Stimulated activated CD4-positive, alpha-beta T cell treated with anti-CD3 and anti-CD28 coated beads, Interleukin-1b, Interleukin-23, amount 100 ng/mL, for 4 hours (primary cell): ENCODE results near the gene MKKS.
"Not testable (repeated sequence)": the region's sequence is repeated elsewhere in the genome, so short reads cannot be mapped to it uniquely, and the experiment has no call there.

Experiments used
- DNase-seq, 2 donors: peaks; one replicate each; pipeline ENCODE4 v3.0.0-alpha.2; 2020; ENCODE audit warnings: low read depth in 2 of 2

The MKKS gene

DNA sequence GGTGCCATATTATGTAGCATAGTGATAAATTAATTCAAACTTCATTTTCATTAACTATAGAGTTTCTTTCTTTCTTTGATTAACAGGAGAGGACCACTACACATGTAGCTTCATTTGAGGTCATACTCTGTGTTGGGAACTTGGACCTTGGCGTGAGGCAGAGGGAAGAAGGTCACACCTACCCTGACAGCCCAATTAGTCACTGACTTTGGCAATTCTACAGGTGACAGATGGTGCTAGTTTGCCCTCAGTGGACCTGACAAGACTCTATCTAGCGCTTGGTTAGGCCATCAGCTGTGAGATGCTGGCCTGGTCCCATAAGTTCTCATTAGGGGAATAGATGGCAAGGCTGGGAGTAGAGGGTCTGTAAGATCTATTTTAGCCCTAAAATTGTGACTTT, 15.2 kb upstream of the MKKS start:
- DNase-seq, result no peak

DNA sequence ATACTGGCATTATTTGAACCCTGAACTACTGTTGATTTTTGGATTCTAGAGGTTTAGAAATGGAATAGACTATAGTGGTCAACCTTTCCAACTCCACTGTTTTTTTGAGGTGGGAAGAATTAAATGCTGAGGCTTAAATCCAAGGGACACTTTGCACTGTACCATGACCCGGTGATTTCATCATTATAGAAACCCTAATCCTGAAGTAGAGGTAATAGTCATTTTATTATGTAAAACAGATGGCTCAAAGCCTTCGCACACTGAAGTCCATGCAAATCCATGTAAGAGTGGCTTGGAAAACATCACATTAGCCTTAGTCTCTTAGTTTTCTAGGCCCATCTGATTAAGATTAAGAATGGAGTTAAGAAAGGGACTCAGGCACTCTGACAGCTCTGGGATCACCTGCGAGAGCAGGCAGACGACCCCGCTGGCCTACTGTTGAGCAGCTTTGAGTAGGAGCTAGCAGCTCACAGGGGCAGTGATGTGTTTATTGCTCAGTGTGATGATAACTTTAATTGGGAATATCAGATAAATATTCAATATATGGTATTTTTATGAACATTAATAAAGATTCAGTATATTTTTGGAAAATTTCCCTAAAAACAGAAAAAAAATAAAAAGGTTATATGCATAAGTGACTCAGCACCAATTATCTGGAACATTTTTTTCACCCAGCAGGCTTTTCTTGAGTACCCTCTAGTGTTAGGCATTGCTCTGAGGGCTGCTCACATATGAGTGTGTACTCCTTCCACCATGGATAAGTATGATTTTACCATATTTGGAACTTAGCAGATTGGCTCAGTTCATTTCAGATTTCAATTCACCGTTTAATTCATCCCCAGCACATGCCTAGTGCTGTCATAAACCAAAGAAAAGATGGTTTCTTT, 14.5 kb upstream of the MKKS start:
- no peak for DNase-seq

DNA sequence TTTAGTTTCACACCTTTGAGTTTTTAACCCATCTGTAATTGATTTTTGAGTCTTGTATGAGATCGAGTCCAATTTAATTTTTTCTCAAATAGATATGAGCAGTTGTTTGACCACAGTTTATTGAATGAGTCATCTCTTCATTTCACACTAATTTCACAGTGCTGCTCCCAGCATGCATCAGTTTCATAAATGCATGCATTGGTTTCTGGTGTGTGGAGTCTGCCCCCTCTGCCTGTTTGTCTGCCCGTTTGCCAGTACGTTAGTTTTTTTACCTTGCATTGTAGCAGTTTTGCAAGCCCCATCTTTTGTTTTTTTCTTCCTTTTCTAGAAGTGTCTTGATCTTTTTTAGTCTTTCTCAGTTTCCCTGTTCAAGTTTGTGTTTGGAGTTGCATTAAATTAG, 13.0 kb upstream of the MKKS start:
- peak; percentile 11 to 37 for DNase-seq

DNA sequence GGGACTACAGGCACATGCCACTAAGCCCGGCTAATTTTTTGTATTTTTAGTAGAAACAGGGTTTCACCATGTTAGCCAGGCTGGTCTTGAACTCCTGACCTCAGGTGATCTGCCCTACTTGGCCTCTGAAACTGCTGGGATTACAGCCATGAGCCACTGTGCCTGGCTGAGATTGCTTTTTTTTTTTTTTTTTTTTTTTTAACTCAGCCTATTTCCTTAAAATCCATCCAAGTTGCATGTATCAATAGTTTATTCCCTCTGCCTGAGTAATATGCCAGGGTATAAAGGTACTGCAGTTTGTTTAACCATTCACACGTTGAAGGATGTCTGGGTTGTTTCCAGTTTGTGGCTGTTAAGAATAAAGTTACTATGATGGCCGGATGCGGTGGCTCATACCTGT, 11.7 kb upstream of the MKKS start:
- DNase-seq, result no peak

DNA sequence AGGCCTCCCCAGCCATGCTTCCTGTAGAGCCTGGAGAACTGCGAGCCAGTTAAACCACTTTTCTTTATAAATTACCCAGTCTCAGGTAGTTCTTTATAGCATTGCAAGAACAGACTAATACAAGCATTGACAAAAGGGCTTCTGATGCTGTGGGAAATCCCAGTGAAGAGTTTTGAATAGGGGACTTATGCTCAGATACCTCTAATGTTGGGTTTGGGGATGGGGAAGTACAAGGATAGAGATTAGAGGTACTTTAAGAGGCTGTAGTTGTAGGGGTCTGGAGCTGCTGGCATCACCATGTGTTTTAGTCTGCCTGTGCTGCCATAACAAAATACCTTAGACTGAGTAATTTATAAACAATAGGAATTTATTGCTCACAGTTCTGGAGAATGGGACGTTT, 9.9 kb upstream of the MKKS start:
- no peak for DNase-seq

DNA sequence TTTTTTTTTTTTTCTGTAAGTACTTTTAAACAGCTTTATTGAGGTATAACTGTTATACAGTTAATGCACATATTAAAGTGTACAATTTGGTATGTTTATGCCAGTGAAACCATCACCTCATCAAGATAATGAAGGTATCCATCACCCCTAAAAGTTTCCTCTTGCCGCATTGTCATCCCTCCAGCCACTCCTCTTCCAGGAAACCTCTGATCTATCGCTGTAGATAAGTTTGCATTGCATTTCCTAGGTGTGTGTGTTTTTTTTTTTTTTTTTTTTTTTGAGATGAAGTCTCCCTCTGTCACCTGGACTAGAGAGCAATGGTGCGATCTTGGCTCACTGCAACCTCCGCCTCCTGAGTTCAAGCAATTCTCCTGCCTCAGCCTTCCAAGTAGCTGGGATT, 4.2 kb upstream of the MKKS start:
- DNase-seq, result no peak

DNA sequence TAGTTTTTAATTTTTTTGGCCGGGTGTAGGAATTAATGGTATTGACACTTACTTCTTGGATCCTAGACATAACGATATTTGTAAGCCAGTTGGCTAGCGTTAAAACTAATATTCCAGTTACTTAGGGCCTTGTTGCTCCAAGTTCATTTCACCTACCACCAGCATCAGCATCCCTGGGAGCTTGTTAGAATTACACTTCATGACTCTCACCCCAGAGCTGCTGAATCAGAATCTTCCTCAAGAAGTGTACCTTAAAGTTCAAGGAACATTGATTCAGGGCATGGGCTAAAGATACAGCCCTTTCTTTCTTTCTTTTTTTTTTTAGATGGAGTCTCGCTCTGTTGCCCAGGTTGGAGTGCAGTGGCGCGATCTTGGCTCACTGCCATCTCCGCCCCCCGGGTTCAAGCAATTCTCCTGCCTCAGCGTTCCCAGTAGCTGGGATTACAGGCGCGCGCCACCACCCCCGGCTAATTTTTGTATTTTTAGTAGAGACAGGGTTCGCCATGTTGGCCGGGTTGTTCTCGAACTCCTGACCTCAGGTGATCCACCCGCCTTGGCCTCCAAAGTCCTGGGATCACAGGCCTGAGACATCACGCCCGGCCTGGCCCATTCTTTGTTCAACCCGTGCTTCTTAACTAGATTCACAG, 2.2 kb upstream of the MKKS start:
- no peak for DNase-seq

DNA sequence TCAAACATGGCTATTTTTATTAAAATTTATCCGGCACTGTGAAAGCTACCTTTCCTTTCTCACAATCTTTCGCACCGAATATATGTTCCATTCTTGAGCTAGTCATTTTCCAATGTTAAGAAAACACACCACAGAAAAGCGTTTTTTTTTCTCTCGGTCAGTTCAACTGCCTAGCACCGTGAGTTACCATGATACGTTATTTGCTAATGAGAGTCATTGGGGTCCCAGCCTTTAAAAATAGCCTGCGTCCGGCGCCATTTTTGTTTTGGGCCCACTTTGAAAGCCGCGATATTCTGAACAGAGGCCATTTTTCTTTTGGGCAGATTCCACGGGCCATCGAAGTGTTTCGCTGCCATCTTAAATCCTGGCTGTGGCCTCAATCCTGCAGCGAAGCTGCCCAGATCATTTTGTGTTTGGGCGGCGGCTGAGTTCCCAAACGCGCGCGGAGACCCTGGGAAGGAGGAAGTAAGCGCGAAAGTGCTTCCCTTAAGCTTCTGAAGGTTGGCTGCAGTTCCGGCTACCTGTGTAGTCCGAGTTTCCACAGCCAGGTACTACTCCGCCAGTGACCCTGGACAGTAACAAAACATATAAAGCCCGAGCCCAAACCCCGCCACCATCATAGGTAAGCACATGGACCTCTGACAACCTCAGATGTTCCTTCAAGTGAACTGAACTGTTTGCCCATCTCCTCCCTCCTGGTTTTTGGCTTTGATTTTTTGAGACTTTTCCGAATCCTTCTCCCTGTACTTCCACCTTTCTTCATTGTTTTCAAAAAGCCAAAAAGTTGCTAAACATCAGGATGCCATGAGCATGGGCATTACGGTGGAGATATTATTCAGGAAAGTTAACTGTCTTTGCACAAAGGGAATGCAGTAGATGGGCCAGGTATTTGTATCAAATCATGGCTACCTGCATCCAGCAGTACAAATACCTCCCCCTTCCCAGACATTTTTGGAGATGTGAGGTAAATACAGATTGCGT, 1.1 kb upstream of the MKKS start, which contains the start of gene SLX4IP:
Gene SLX4IP (plus strand): TSS at position 474 of the 981 bp plus-strand sequence. CDS start 22,900 bp downstream, outside the sequence.
- DNase-seq, result peak; percentile 67 to 72

DNA sequence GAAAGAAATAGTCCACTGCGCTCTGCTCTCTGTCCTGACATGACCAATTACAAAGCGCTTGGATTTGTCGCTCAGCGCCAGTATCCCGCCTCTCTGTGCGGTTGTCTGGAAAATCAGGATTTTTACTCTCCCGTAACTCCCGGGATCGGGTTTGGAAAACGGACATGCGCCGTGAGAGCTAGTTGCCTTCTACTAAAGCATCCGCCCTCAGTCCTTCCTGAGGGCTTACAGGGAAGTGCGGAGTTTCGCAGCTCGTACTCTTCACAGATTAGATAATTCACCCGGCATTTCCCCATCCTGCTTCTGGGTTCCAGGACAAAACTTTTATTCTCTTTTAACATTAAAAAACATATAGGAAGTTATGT, 427 bp upstream of the MKKS start:
- DNase-seq, result peak; percentile 36 to 60

DNA sequence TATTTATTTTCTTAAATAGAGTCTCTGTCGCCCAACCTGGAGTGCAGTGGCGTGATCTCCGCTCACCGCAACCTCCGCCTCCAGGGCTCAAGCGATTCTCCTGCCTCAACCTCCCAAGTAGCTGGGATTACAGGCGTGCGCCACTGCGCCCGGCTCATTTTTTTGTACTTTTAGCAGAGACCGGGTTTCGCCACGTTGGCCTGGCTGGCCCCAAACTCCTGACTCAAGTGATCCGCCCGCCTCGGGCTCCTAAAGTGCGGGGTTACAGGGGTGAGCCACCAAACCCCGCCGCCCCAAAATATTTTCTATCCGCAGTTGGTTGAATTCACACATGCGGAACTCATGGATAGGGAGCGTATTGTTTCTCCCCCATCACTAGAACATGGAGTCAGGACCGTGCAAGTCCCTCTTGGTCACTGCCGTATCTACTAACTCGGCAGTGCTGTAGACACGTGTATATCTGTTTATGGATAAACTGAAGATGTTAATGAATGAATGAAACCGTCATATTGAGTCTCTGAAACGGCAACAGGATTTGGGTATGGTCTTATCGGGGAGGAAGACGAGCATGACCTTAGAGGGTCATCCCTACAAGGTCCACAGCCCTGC, 904 bp downstream of the MKKS start:
- DNase-seq, result no peak

DNA sequence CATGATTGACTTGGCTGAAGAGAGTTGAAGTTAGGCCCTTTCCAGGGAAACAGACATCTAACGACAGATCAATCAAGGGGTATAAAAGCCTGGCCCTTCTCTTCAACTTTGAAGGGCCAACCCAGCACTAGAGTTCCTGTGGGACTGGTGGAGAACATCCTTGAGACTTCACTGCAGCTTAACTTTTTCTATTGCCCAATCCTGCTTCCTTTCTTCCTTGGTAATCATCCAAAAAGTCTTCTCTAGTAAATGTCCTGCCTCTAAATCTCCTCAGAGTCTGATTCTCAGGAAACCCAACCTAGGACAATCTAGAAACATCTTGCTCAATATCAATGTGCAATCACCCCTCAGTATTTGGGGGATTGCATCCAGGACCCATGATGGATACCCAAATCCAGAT, 1.9 kb downstream of the MKKS start:
- no peak for DNase-seq

DNA sequence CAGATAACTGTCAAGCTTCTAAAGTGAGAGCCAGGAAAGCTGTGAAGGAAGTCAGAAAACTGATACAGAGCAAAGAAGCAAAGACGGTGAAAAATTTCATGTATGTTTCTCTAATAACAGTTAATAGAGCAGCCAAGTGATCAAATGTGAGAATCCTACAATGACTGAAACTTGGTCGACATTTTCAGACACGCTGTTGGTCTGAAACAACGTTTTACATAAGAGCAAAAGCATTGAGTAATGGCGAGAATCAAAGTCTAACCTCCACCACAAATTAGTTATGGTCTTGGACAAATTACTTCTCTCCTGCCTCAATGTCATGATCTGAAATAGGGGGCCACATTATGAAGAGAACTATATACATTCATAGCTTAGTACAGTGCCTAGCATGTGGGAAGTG, 3.3 kb downstream of the MKKS start:
- DNase-seq, result no peak

DNA sequence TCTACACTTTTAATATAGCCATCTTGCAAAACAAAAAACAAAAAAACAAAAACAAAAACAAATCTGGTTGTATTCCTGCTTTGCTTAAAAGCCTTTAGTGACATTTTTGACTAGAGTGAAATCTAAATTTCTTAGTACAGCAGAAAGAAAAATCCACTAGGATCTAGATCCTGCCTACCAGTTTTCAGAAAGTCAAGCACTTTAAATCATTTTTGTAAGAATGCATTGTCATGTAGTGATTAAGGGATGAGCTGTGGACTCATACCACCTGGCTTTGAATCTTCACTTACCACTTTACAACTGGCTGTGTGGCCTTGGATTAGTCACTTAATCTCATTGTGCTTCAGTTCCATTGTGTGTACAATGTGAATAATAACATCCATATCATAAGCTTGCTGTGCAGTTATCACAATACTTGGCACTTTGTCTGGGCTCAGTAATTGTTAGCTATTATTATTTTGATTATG, 4.0 kb downstream of the MKKS start:
- no peak for DNase-seq

DNA sequence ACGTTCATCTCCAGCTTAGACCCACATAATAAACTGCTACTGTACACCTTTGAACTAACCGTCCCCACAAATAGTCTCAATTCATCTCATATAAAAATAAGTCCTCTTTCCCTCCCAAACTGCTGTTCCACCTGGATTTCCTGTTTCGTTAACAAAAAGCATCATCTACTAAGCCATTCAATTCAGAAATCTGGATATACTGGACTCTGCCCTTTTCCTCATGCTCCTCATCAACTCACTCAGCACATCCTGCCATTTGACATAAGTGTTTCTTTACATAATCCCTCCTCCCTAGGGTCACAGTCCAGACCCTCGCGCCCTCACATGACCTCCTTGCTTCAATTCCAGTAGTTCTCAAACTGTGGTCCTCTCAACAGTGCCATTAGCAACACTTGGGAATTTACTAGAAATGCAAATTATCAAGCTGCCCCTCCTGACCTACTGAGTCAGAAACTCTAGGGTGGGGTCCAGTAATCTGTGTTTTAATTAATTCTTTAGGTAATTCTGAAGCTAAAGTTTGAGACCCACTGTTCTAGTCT, 4.5 kb downstream of the MKKS start:
- DNase-seq, result no peak

DNA sequence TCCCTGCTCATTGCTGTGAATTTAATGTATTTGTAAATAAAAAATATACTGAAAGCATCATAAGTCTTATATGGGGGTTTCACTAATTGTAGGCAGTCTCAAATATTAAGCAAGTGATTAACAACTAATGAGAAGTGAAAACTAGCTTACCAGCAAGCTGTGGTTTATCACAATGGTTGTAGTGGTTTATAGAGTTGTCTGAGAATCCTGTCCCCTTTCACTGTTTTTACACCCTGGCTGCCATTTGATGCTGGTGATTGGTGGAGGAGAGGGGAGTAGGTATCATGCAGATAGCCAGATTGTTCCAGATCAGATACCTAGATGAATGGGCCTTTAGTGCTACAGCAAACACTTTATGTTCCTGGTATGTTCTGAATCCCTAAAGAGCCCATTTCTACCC, 6.0 kb downstream of the MKKS start:
- DNase-seq, result no peak

DNA sequence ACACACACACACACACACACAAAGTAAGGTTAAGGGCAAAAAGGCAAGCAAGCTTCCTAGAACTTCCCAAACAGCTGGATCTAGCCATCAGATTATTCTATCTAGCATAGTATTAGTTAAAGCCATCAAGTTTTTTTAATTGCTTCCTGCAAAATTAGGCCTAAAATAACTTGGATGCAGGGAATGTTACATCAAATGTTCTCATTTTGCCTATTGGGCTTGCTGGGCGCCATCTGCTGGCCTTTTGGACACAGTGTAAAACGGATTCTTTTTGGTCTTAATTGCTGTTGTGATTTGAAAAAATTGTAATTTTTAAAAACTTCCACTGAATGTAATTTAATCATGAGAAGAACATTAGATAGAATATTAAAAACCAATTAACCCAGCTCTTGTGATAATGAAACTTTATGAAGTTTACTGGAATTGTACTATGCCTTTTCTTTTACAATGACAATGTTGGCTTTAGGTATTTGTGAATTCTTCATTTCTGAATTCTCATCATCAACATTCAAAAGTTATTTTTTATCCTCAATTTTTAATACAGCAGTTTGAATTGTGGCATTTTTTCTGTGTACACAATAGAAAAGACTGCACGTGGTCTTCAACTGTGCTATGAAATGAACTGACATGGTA, 6.8 kb downstream of the MKKS start:
- peak; percentile 19 to 31 for DNase-seq

DNA sequence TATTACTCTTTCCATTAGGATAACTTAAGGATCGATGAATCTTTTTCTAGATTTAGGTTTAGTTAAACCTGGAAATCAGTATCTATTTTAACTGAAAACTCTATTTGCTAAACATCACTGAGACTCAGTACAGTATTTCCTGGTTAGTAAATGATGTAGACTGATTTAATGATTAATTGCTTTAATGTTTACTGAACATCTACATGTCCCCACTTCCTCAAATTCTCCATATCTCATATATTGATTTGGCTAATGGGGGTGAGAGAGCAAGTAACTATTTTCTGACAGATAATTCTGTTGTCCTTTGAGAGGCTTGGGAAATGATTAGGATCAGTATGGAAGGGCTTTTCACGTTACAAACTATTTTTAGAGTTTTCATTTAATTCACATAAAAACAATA, 10.3 kb downstream of the MKKS start:
- no peak for DNase-seq

DNA sequence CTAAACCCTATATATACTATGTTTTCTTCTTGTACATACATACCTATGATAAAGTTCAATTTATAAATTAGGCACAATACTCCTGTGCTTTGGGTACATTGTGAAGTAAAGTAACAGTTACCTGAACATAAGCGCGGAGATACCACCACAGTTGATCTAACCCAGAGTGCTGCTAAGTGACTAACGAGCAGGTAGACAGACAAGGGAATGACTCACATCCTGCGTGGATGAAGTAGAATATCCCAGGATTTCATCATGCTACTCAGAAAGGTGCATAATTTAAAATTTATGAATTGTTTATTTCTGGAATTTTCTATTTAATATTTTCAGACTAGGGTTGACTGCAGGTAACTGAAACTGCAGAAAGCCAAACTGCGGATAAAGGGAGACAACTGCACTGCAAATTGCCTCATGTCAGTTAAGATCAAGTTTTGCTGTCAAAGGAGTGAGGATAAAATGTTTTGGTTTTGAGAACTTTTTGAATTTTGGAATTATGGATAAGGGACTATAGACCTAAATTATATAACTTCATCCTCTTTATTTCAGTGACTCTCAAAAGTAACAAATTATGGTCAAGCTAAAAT, 14.4 kb downstream of the MKKS start:
- no peak for DNase-seq

DNA sequence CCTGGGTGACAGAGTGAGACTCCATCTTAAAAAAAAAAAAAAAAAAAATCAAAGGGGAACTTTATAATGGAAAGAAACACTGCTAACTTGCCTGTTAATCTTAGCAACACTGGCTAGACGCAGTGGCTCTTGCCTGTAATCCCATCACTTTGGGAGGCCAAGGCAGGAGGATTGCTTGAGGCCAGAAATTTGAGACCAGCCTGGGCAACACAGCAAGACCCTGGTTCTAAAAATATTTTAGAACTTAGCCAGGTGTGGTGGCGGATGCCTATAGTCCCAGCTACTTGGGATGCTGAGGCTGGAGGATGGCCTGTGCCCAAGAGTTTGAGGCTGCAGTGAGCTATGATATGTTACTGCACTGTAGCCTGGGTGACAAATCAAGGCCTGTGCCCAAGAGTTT, 16.8 kb downstream of the MKKS start:
- DNase-seq, result not testable (repeated sequence)

DNA sequence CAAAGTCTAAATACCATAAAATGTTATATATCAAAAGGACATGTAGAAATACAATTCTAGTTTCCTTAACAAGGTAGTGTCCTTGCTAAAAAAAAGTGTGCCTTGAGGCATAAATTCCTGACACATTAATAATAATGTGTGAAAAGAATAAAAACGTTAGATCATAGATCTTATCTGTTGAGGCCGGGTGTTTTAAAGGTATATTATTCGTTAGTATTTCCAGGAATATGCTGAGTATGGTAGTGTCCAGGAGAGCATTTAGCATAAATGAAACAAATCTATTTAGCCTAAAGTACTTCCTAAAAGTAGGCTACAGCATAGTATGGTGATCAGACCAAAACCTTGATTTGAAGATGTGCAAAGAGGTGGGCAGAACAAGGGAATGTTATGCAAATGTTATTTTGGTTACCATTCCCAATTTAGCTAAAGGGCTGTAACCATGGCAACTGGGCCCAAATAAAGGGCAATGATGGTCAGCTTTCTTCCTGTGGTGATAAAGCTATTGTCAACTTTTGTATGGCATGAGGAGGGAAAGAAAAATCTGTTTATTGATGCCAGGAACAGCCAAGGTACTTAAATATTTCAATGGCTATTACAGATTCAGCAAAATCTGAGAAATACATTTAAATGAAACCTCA, 18.9 kb downstream of the MKKS start:
- no peak for DNase-seq
